ENCODE data around the gene PSMA1. TPM values are rescaled to one million over a fixed set of nuclear protein-coding genes. Genes with fewer than 3 reads are reported as not detected.

Gene PSMA1
- total RNA-seq, 1 donor: 148 TPM

GRCh38 chr11:14552089-14552488 lies 31.9 kb upstream of the PSMA1 start:
- DNase-seq (ENCODE audit: low read depth): no peak
- no peak overlapping the region for H3K4me3 ChIP-seq (ENCODE audit: low read depth, low read length)
- TF ChIP-seq CTCF (IDR thresholded peaks at IDR 0.05; ENCODE audit: insufficient read depth, low read depth, low read length): no peak

- TF ChIP-seq CTCF (IDR thresholded peaks at IDR 0.05; ENCODE audit: insufficient read depth, low read depth, low read length): no peak
- no peak overlapping the region for H3K4me3 ChIP-seq (ENCODE audit: low read depth, low read length)
- DNase-seq (ENCODE audit: low read depth): no peak
These were observed 31.2 kb upstream of the PSMA1 start for GRCh38 chr11:14551380-14551779.

- no peak for TF ChIP-seq CTCF (IDR thresholded peaks at IDR 0.05; ENCODE audit: insufficient read depth, low read depth, low read length)
- no peak overlapping the region for H3K4me3 ChIP-seq (ENCODE audit: low read depth, low read length)
- DNase-seq (ENCODE audit: low read depth): no peak
These were observed 29.7 kb upstream of the PSMA1 start for GRCh38 chr11:14549891-14550290.

- no peak for TF ChIP-seq CTCF (IDR thresholded peaks at IDR 0.05; ENCODE audit: insufficient read depth, low read depth, low read length)
- no peak for DNase-seq (ENCODE audit: low read depth)
- no peak overlapping the region for H3K4me3 ChIP-seq (ENCODE audit: low read depth, low read length)
These were observed 27.3 kb upstream of the PSMA1 start for GRCh38 chr11:14547440-14547839.

- no peak for DNase-seq (ENCODE audit: low read depth)
- H3K4me3 ChIP-seq (ENCODE audit: low read depth, low read length): no peak overlapping the region
- TF ChIP-seq CTCF (IDR thresholded peaks at IDR 0.05; ENCODE audit: insufficient read depth, low read depth, low read length): no peak
These were observed 26.5 kb upstream of the PSMA1 start for GRCh38 chr11:14546672-14547071.

GRCh38 chr11:14544611-14545010 lies 24.4 kb upstream of the PSMA1 start:
- H3K4me3 ChIP-seq (ENCODE audit: low read depth, low read length): no peak overlapping the region
- TF ChIP-seq CTCF (IDR thresholded peaks at IDR 0.05; ENCODE audit: insufficient read depth, low read depth, low read length): no peak
- DNase-seq (ENCODE audit: low read depth): peak; percentile 91

GRCh38 chr11:14543260-14543659 lies 23.1 kb upstream of the PSMA1 start:
- no peak for DNase-seq (ENCODE audit: low read depth)
- no peak overlapping the region for H3K4me3 ChIP-seq (ENCODE audit: low read depth, low read length)
- TF ChIP-seq CTCF (IDR thresholded peaks at IDR 0.05; ENCODE audit: insufficient read depth, low read depth, low read length): no peak

Data from fibroblast of villous mesenchyme (primary cell).